Middle frontal gyrus (tissue), 1 donor: ENCODE data around the gene SSR4.
"Not testable (repeated sequence)": the region's sequence is repeated elsewhere in the genome, so short reads cannot be mapped to it uniquely, and the experiment has no call there.

Source experiments
- DNase-seq: peaks from one replicate; pipeline ENCODE4 v3.0.0-alpha.2; 2015; ENCODE audit warnings: low spot score; ENCODE audit errors: extremely low spot score

SSR4 gene

GRCh38 chrX:153803211-153804099 lies 9.0 kb downstream of the SSR4 start:
- DNase-seq = no peak

- DNase-seq = no peak
Observed at GRCh38 chrX:153804100-153804595, 9.7 kb downstream of the SSR4 start.

GRCh38 chrX:153804621-153805020 lies 10.2 kb downstream of the SSR4 start:
- DNase-seq = no peak

- no peak for DNase-seq
Observed at GRCh38 chrX:153805436-153805835, 11.0 kb downstream of the SSR4 start.

- DNase-seq = no peak
Observed at GRCh38 chrX:153806999-153807575, 12.6 kb downstream of the SSR4 start.

- no peak for DNase-seq
Observed at GRCh38 chrX:153807976-153808375, 13.5 kb downstream of the SSR4 start.

- no peak for DNase-seq
Observed at GRCh38 chrX:153812220-153812619, 17.8 kb downstream of the SSR4 start.

GRCh38 chrX:153813161-153813560 lies 18.7 kb downstream of the SSR4 start:
- no peak for DNase-seq

GRCh38 chrX:153814591-153815315 lies 20.3 kb downstream of the SSR4 start:
- no peak for DNase-seq

GRCh38 chrX:153816831-153817690 lies 22.6 kb downstream of the SSR4 start:
- no peak for DNase-seq

- DNase-seq = not testable (repeated sequence)
Observed at GRCh38 chrX:153818064-153818463, 23.6 kb downstream of the SSR4 start.

- DNase-seq = no peak
Observed at GRCh38 chrX:153818571-153819383, 24.3 kb downstream of the SSR4 start.

GRCh38 chrX:153819384-153820040 lies 25.0 kb downstream of the SSR4 start:
- DNase-seq = no peak

GRCh38 chrX:153820601-153821000 lies 26.1 kb downstream of the SSR4 start:
- DNase-seq = no peak

GRCh38 chrX:153821066-153821465 lies 26.6 kb downstream of the SSR4 start:
- DNase-seq = no peak

- DNase-seq = no peak
Observed at GRCh38 chrX:153824348-153824747, 29.9 kb downstream of the SSR4 start.

GRCh38 chrX:153825042-153825441 lies 30.6 kb downstream of the SSR4 start:
- no peak for DNase-seq

- no peak for DNase-seq
Observed at GRCh38 chrX:153827016-153827415, 32.5 kb downstream of the SSR4 start.

GRCh38 chrX:153827903-153828302 lies 33.4 kb downstream of the SSR4 start:
- no peak for DNase-seq

- DNase-seq = no peak
Observed at GRCh38 chrX:153828308-153828707, 33.8 kb downstream of the SSR4 start.
